Fibroblast of skin of left biceps (primary cell): ENCODE measurements around the gene RYR1.
"Not testable (repeated sequence)": the region's sequence is repeated elsewhere in the genome, so short reads cannot be mapped to it uniquely, and the experiment has no call there.

Experiments used
- DNase-seq, 2 experiments: peaks; one replicate each; pipeline ENCODE4 v3.0.0-alpha.2; 2013; ENCODE audit warnings: low read depth in 2 of 2

RYR1 gene

GRCh38 chr19:38513762-38514167 lies 80.3 kb downstream of the RYR1 start:
- no peak for DNase-seq

DNA sequence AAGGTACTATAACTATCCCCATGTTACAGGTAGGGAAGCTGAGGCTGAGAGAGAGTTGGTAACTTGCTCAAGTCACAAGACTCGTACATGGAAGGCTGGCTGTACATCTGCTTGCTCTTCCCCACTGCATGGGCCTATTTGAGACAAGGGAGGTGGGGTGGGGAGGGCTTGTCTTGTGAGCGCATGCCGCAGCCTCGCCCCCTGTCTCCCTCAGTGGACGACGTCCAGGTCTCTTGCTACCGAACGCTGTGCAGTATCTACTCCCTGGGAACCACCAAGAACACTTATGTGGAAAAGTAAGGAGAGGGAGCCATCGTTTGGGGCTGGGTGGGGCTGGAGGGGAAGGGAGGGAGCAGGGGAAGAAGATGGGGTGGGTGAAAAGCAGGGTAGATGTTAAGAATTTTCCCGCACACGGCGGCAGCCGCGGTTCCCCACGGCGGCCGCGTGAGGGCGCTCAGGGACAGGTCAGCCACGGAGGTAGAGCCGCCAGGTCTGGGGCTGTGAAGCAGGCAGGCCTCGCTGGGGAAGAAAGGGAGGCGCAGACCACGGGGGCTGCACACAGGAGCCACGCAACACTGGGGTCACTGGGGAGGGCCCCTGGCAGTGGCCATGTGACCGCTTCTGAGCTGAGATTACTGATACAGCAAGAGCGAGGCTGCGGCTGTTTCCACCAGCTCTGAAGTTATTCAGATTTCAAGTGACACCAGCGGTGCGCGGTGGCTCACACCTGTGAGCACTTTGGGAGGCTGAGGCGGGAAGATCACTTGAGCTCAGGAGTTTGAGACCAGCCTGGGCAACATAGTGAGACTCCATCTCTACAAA lies 81.5 kb downstream of the RYR1 start:
- no peak for DNase-seq

GRCh38 chr19:38515896-38516295 lies 82.4 kb downstream of the RYR1 start:
- DNase-seq = no peak

GRCh38 chr19:38516802-38517201 lies 83.3 kb downstream of the RYR1 start:
- no peak for DNase-seq

GRCh38 chr19:38517321-38517720 lies 83.8 kb downstream of the RYR1 start:
- DNase-seq = no peak

- DNase-seq = not testable (repeated sequence)
Measured at GRCh38 chr19:38517980-38518379, 84.5 kb downstream of the RYR1 start.

GRCh38 chr19:38519168-38519567 lies 85.7 kb downstream of the RYR1 start:
- no peak for DNase-seq

DNA sequence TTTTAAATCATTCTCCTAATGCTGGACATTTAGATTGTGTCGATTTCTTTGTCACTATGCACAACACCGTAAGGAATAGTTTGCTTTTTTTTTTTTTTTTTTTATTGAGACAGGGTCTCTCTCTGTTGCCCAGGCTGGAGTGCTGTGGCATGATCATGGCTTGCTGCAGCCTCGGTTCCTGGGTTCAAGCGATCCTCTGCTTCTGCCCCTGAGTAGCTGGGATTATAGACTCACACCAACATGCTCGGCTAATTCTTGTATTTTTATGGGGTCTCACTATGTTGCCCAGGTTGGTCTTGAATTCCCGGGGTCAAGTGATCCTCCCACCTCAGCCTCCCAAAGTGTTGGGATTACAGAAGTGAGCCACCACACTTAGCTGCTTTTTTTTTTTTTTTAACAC lies 86.5 kb downstream of the RYR1 start:
- no peak for DNase-seq

DNA sequence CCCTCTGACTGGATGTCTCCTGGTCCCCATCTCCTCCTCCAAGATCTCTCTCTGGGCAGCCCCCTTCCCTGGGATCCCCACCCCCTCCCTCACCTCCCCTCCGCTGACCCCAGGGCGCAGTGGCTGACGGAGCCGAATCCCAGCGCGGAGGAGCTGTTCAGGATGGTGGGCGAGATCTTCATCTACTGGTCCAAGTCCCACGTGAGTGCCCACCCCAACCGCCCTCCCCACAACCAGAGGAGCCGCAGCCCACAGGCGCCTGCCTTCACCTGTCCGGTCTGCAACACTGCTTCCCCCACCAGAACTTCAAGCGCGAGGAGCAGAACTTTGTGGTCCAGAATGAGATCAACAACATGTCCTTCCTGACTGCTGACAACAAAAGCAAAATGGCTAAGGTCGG lies 89.4 kb downstream of the RYR1 start:
- no peak for DNase-seq

DNA sequence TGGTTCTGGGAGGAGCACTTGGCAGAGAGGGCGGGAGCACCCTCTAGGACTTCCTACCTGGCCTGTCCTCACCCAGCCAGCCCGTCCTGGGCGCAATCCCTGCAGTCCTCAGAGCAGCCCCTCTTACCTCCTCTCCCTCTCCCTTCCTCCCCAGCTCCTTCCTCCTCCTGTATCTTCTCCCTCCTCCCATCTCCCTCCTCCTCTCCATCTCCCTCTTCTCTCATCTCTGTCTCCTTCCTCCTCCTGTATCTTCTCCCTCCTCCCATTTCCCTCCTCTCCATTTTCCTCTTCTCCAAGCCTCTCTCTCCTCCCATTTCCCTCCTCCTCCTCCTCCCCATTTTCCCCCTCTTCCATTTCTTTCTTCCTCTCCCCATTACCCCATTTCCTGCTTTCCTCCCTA lies 89.8 kb downstream of the RYR1 start:
- no peak for DNase-seq

GRCh38 chr19:38524369-38524768 lies 90.9 kb downstream of the RYR1 start:
- no peak for DNase-seq

GRCh38 chr19:38524994-38525634 lies 91.6 kb downstream of the RYR1 start:
- DNase-seq = no peak

GRCh38 chr19:38526430-38526829 lies 92.9 kb downstream of the RYR1 start:
- no peak for DNase-seq

DNA sequence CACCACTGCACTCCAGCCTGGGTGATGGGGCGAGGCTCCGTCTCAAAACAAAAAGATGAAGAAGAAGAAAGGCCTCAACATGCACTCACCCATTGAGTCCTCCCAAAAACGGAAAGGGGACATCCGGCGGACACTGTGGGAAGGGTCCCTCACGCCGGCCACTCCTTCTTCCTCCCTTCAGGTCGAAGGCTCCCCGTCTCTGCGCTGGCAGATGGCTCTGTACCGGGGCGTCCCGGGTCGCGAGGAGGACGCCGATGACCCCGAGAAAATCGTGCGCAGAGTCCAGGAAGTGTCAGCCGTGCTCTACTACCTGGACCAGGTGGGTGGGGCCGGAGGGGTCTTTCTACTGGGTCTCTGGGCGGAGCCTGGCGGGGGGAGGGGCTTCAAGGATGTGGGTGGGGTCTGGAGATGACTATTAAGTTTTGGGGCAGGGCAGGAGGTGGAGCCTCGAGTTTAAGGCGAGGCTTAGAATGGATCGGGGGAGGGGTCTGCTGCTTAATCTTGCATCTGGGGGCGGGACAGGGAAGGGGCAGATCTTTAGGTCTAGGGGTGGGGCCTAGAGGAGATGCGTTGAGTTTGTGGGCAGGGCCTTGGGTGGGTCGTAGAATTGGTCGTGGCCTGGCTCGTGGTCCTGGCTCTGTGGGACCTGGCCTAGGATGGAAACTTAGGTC lies 94.1 kb downstream of the RYR1 start:
- DNase-seq = no peak

GRCh38 chr19:38528213-38528755 lies 94.8 kb downstream of the RYR1 start:
- no peak for DNase-seq

GRCh38 chr19:38528931-38529330 lies 95.4 kb downstream of the RYR1 start:
- no peak for DNase-seq

DNA sequence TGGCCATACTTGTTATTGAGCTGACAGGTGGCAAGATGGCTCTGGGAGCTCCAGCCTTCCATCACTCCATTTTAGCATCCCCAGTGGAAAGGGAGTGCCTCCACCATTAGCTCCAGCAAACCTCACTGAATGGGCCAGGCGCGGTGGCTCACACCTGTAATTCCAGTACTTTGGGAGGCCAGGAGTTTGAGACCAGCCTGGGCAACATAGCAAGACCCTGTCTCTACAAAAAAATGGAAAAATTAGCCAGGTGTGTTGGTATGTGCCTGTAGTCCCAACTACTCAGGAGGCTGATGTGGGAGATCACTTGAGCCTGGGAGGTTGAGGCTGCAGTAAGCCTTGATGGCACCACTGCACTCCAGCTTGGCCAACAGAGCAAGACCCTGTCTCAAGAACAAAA lies 98.0 kb downstream of the RYR1 start:
- no peak for DNase-seq

GRCh38 chr19:38532939-38533338 lies 99.4 kb downstream of the RYR1 start:
- DNase-seq = no peak

GRCh38 chr19:38534574-38534973 lies 101.1 kb downstream of the RYR1 start:
- DNase-seq = no peak

GRCh38 chr19:38535212-38535611 lies 101.7 kb downstream of the RYR1 start:
- no peak for DNase-seq

DNA sequence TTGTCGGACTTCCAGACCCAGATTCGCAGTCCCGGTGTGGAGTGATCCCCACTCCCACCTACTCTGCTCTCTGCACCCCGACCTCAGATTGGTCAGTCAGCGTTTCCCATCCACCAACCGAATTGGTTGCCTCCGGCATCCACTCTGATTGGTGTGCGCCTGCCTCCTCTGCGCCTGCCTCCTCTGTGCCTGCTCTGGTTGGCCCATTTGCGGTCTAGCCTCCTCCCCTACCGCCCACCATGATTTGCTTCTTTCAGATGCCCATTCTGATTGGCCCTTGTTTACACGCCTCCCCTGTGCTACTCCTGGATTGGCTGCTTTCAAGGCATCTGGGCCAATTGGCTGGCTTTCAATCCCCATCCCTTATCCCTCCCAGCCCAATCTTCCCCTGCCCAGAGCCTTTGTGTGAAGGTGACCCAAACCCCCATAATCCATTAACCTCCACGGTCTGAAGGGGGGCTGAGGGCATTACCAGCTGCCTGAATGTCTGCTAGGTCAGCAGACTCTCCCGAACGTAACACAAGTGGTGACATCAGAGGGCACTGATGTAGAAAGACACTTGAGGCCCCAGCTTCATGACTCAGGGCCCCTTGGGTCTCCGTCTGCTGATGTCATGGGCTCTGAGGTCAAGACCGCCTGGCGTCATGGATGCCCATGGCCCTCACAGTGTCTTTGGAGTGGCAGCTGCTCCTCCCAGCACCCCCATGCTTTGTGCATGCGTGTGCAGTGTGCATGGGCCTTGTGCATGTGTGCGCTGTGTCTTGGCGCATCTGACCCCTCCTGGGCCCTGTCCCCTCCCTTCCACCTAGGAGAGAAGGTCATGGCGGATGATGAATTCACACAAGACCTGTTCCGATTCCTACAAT lies 103.8 kb downstream of the RYR1 start:
- DNase-seq = no peak

DNA sequence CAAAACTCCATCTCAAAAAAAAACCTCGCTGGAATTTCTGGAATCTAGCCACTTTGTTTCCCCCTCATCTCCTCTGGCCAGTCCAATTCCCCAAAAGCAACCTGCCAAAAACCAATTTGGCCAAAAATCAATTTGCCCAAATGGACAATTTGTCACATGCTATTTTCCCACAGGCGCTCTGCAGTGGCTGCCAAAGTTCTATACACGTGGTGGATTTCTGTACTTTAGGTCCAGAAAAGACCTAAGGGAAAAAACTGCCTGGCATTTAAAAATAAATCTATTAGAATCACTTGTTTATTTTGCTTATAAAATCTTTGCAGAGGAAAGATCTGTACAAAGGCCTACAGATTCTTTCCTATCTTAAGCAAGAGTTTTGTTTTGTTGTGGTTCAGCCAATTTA lies 104.9 kb downstream of the RYR1 start:
- DNase-seq = no peak
